Fibroblast of skin of abdomen (primary cell): Measurements from ENCODE around the gene HMX3.

Experiments
- DNase-seq: peaks from one replicate; pipeline ENCODE4 v3.0.0-alpha.2; 2013

Gene HMX3

GRCh38 chr10:123134343-123134914, 1.3 kb upstream of the HMX3 start:
- no peak for DNase-seq

GRCh38 chr10:123134915-123135414, 805 bp upstream of the HMX3 start:
- no peak for DNase-seq

- DNase-seq = no peak
Observed at GRCh38 chr10:123136221-123136805, 543 bp downstream of the HMX3 start.

DNA sequence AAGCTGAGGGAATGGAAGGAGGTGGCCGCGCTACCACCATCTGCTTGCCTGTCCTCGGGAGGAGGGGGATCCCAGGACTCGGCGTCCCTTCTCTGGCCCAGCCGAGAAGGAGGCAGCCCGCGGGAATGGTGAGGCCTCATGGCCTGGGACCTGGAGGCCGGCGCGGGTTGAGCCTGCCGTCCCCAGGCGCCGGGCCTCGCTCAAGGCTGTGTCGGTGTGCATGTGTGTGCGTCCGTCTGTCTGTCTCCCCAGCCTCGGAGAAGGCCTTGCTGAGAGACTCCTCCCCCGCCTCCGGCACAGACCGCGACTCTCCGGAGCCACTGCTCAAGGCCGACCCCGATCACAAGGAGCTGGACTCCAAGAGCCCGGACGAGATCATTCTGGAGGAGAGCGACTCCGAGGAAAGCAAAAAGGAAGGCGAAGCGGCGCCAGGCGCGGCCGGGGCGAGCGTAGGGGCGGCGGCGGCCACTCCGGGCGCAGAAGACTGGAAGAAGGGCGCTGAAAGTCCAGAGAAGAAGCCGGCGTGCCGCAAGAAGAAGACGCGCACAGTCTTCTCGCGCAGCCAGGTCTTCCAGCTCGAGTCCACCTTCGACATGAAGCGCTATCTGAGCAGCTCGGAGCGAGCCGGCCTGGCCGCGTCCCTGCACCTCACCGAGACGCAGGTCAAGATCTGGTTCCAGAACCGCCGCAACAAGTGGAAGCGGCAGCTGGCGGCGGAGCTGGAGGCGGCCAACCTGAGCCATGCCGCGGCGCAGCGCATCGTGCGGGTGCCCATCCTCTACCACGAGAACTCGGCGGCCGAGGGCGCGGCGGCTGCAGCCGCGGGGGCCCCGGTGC, 1.3 kb downstream of the HMX3 start:
- DNase-seq = no peak

GRCh38 chr10:123139165-123139520, 3.4 kb downstream of the HMX3 start:
- DNase-seq = no peak

GRCh38 chr10:123139521-123140163, 3.9 kb downstream of the HMX3 start:
- no peak for DNase-seq

- no peak for DNase-seq
Observed at GRCh38 chr10:123140164-123140982, 4.6 kb downstream of the HMX3 start.

DNA sequence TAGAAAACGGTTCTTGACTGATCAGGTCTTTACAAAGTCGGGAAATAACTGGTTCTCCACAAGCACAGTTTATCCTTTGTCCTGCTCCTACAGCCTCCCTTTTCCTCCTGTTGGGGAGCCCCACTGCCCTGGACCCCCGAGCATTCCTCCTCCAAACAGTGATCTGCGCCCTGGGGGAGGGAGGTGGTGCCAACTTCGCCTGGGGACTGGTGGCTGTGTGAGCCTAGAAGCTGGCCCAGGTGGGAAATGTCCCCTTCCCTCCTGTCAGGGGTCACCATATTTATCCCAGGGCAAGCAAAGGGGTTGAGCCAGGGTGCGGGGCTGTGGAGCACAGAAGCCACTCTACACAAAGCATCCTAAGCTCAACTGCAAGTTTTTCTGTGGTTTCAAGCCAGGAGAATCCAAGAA, 5.2 kb downstream of the HMX3 start:
- no peak for DNase-seq

DNA sequence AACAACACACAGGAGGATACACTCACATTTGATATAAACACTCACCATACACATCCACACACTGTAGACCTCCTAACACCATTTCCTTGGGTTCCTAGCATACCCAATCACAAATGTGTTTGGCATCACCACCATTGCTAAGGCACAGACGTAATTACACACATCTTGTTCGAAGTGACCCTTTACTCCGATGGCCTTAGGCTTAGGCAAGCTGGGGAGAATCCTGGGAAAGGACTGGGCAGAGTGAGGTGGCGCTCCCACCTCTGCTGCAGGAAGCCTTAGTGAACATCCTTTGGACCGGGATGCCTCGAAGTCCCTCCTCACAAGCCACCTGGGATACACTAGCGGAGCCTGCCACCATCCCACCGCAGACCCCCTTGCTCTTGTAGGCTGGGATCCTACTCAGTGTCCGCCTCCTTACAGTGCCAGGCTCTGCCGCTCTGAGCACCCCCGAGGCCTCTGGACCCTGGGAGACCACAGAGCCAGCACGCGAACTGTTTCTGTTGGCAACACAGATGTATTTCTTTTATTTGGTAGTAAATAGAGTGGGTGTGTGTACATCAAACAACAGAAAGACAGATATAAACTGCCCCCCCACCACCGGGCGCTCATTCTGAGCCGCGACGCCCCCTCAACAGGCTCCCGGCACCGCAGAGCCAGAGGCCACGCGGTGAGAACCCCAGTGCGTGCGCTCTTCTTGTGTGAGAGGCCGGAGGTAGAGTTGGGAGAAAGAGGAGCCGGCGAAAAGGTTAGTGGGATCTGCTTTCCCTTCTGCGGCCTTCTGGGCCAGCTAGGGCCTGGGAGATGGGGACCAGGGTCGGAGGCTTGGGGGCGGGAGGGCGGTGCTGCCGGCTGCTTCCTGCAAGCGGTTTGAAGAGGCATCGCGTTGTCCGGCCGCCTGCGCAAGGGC, 6.3 kb downstream of the HMX3 start:
- no peak for DNase-seq

DNA sequence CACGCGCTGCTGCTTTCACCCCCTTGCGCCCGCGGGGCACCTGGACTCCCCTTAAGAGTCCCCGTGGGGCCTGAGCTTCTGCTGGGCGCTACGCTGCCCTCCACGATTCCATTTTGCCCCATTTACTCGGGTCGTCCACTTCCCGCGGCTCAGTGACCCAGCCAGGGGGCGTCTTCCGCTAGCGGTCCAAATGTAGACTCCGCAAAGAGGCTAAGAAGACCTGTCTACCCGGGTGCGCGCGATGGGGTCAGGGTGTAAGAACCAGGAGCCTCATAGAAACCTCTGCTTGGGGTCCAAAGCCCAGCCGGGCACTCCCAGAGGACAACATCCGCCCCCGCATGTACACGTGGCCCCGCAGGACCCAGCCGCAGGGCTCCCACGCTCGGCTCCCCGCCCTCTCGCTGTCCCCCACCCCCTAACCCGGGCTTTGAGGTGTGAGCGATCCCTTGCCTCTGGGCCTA, 7.0 kb downstream of the HMX3 start:
- no peak for DNase-seq

DNA sequence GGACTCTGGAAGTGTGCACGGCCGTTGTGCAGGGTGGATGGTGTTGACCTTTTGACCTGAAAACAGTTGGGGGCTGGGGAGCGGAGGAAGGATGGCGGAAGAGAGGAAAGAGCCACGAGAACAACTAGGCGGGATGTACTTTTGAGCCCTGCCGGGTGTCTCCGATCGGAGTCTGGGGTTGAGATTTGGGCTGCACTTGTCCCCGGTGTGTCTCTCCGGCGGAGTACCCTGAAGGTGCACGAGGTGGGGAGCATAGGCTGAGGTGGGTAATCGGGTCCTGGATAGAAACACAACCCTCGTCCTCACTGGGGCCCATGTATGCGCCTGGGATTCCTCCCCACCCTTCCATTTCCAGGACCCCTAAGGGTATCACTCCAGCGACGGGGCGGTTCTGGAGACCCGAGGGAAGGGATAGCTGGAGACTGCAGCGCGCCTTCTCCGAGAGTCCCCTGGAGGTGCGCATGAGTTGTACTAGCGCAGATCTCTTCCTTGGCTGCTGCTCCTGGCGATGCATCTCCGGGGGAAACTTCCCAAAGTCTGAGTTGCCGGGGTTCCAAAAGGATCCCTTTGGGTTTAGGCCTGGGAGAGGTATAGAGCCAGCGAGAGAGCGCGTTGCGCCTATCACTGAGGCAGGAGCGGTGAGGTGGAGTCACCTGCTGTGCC, 7.5 kb downstream of the HMX3 start:
- no peak for DNase-seq

GRCh38 chr10:123143825-123144168, 8.0 kb downstream of the HMX3 start:
- DNase-seq = no peak

- no peak for DNase-seq
Observed at GRCh38 chr10:123144697-123145541, 9.1 kb downstream of the HMX3 start.

DNA sequence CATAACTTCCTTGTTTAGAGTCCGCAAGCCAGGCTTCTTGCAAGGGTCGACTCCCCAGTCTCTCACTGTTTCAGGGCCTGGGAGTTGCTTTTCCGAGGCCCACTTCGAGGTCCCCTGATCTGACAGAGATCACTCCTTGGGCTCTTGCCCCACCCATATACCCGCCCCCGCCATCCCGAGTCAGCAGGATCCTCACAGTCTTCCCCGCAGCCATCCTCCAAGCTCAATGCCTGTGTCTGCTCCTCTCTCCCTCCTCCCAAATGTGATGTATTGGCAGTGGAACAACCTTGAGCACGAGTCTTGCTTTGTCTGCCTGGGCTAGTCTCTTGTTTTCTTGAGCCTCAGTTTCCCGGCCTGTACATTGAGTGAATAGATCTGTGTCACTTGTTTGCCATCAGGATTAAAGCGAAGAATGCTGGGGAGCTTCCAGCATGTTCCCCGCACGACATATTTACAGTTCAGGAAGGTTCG, 9.8 kb downstream of the HMX3 start:
- no peak for DNase-seq

DNA sequence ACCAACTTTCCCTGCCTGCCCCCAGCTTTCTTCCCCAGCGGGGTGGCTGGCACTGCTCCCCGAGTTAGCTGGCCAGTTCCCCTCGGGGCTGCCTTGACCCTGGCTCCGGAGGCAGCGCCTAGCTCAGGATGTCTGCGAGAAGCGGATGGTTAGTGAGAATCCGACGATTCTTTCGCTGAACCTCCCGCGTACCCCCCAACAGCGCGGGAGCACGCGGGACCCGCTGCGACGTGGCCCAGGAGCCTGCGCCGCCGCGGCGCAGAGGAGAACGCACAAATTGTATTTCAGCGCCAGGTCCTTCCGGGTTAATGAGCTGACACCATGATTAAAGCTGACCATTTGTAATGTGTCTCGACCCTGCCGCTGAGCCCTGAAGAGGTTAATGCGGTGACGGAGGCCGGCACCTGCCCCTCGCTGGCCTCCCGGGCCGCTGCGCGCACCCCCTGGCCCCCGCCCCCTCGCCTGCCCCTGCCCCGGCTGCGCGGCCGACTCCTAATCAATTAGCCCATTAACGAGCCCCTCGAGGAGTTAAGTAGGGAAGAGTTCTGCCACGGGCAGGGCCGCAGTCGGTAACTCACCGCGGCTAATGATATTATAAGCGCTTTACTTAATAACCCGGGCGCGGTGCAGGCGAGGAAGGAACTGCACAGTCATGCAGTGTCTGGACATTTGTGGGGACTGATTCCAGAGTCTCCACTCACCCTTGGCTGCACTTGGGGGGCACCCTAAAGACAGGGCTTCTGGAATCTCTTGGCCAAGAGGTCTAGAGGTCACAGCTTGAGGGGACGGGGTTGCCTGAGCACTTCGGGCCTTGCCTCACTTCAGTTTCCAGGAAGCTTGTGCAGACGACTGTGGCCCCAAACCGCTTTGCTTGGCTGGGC, 10.5 kb downstream of the HMX3 start:
- DNase-seq = no peak

GRCh38 chr10:123146894-123147634, 11.3 kb downstream of the HMX3 start:
- no peak for DNase-seq

DNA sequence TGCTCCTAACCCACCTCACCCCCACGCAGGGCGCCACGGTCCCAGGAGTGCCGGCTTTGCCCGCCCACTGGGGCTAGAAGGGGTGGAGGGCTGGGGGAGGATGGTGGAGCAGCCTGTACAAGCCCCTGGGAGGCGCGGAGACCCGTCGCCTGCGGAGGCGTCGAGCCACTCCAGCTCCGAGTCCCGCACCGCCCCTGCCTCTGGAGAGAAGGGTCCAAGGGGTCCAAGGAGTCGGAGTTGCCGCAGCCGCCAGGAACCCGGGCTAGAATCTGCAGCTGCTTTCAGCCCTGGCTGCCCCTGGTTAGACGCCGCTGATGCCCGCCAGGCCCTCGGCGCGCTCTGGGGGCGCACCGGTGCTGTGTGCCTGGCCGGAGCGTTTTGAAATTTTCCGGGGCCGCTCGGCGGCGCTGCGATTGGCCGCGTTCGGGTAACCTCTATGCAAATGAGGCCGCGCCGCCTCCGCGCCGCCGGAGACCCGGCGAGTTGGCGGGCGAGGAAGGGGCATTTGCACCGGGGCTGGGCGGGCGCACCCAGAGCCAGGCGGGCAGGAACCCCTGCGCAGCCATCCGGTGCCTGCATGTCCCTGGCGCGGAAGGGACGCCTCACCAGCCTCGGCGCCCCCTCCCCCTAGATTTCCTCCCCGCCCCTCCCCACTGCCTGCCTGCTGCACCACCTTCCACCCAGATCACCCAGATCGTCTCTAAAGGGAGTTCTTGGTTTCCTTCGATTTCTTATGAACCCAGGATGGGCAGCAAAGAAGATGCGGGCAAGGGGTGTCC, 12.1 kb downstream of the HMX3 start, which contains the start of gene HMX2:
TSS of gene HMX2 (plus strand) at position 502 of the 779 bp plus-strand sequence. CDS start at position 745, 243 bp downstream.
- no peak for DNase-seq
